Lower leg skin (tissue), 4 donors: ENCODE measurements around the gene TNPO3. TPM values are rescaled to one million over a fixed set of nuclear protein-coding genes. Genes with fewer than 3 reads are reported as not detected.

Experiments used
- DNase-seq, 2 donors: peaks; one replicate each; pipeline ENCODE4 v3.0.0-alpha.2; 2019; ENCODE audit warnings: low spot score in 2 of 2
- H3K4me3 ChIP-seq: fragments of 200-600 bp; sonication (generic); 2 replicates; pipeline ENCODE4 v1.5.1; 2017; ENCODE audit warnings: mild to moderate bottlenecking, low read depth; ENCODE audit not compliant: poor library complexity, severe bottlenecking
- CTCF ChIP-seq, 3 donors: fragments of 450-650 bp; IDR thresholded peaks; one replicate each; pipeline ENCODE4 v1.5.1; 2016; ENCODE audit warnings: antibody characterized with exemption in 3 of 3, mild to moderate bottlenecking in 3 of 3, moderate library complexity in 2 of 3
- POLR2A ChIP-seq, 2 donors: fragments of 450-650 bp; IDR thresholded peaks; one replicate each; pipeline ENCODE4 v1.6.1; 2016 to 2017; ENCODE audit warnings: antibody characterized with exemption in 2 of 2, mild to moderate bottlenecking in 1 of 2, moderate library complexity in 1 of 2
- WGBS, 2 donors: methylation state at CpG; one replicate each; pipeline ENCODE4 v1.1.5; 2018; 5-methylcytosine and 5-hydroxymethylcytosine counted together
- intact Hi-C: fragments of 100-400 bp; cut with DNase I; formaldehyde crosslinking; loops from one replicate; pipeline ENCODE4 v1.15.0; 2023; ENCODE audit warnings: low total_unique reads
- total RNA-seq, 4 donors: library from RNA; depleted of rRNA; stranded (reverse); fragments of >200 nt; gene quantifications; one replicate each; pipeline ENCODE4 v1.1.0, GENCODE V29; 2016

TNPO3 gene
- total RNA-seq, 4 donors from 2014 or later: 26.7 to 36.7 (median 31.0) TPM

GRCh38 chr7:129021656-129022055 is 33.3 kb downstream of the TNPO3 start:
- intact Hi-C loops: no loop called here
- no peak for DNase-seq
- no peak overlapping the region for H3K4me3 ChIP-seq
- no peak for TF ChIP-seq CTCF (IDR thresholded peaks at IDR 0.05)
- TF ChIP-seq POLR2A (IDR thresholded peaks at IDR 0.05): no peak
- 68% methylated on average over 2 of the region's 2 CpGs for WGBS, 2 donors

- intact Hi-C loops: no loop called here
- TF ChIP-seq CTCF (IDR thresholded peaks at IDR 0.05): no peak
These were observed 36.9 kb downstream of the TNPO3 start for GRCh38 chr7:129017933-129018538.

GRCh38 chr7:129017264-129017663 is 37.6 kb downstream of the TNPO3 start:
- H3K4me3 ChIP-seq: no peak overlapping the region
- 73 to 75% methylated on average over 2 of the region's 2 CpGs for WGBS, 2 donors
- intact Hi-C loops: no loop called here
- DNase-seq: no peak
- TF ChIP-seq POLR2A (IDR thresholded peaks at IDR 0.05) (no peak), CTCF (IDR thresholded peaks at IDR 0.05) (no peak)

More at GRCh38 chr7:129017933-129018538, 36.9 kb downstream of the TNPO3 start:
- 90 to 91% methylated on average over 4 of the region's 4 CpGs for WGBS, 2 donors
- DNase-seq: no peak
- no peak overlapping the region for H3K4me3 ChIP-seq

GRCh38 chr7:129014501-129015101 is 40.3 kb downstream of the TNPO3 start:
- WGBS, 2 donors: 96 to 97% methylated on average over 6 of the region's 6 CpGs
- intact Hi-C loops: no loop called here
- H3K4me3 ChIP-seq: no peak overlapping the region
- no peak for DNase-seq
- TF ChIP-seq POLR2A (IDR thresholded peaks at IDR 0.05): no peak
- no peak for TF ChIP-seq CTCF (IDR thresholded peaks at IDR 0.05)

- no peak overlapping the region for H3K4me3 ChIP-seq
- 82 to 83% methylated on average over 4 of the region's 4 CpGs for WGBS, 2 donors
- TF ChIP-seq POLR2A (IDR thresholded peaks at IDR 0.05) (no peak), CTCF (IDR thresholded peaks at IDR 0.05) (no peak)
- no peak for DNase-seq
- intact Hi-C loops: no loop called here
These were observed 41.7 kb downstream of the TNPO3 start for GRCh38 chr7:129013048-129013724.
